K562 (cell line): ENCODE measurements around the gene EMX1. TPM values are rescaled to one million over a fixed set of nuclear protein-coding genes. Genes with fewer than 3 reads are reported as not detected.

Experiments used
- BCOR ChIP-seq: fragments of 450-650 bp; IDR thresholded peaks from 2 replicates; pipeline ENCODE4 v1.6.1; 2016
- BRF1 ChIP-seq: IDR thresholded peaks from 3 replicates; pipeline ENCODE4 v1.6.1; 2011; ENCODE audit warnings: borderline replicate concordance, mild to moderate bottlenecking; ENCODE audit not compliant: insufficient read length; ENCODE audit errors: extremely low read depth
- CHD7 ChIP-seq: fragments of 200-600 bp; sonication (generic); IDR thresholded peaks from one replicate; pipeline ENCODE4 v1.6.1; 2012; ENCODE audit warnings: mild to moderate bottlenecking, low read depth, low read length, inconsistent platforms
- E2F8 ChIP-seq: fragments of 450-650 bp; IDR thresholded peaks from 2 replicates; pipeline ENCODE4 v1.7.1; 2018; ENCODE audit warnings: mild to moderate bottlenecking, low read depth; ENCODE audit not compliant: partially characterized antibody
- MYBL2 ChIP-seq, 2 experiments: fragments of 450-650 bp in 1 of 2; sonication (generic) in 1 of 2; formaldehyde crosslinking in 1 of 2; IDR thresholded peaks; 2 replicates each; pipeline versions ENCODE4 v1.6.1 to v1.8.1; 2017 to 2022; ENCODE audit warnings: borderline replicate concordance in 1 of 2, inconsistent platforms in 1 of 2, low read depth in 1 of 2, mild to moderate bottlenecking in 1 of 2, missing genetic modification reagents in 1 of 2, moderate library complexity in 1 of 2
- NFIX ChIP-seq: fragments of 250-450 bp; sonication (Bioruptor Pico); IDR thresholded peaks from 2 replicates; pipeline ENCODE4 v1.4.0; 2020; ENCODE audit warnings: low read depth, mild to moderate bottlenecking, moderate library complexity
- NR2F6 ChIP-seq: fragments of 450-650 bp; formaldehyde crosslinking; IDR thresholded peaks from 2 replicates; pipeline ENCODE4 v1.4.0; 2020; ENCODE audit warnings: mild to moderate bottlenecking
- TFAM ChIP-seq: fragments of 250-450 bp; sonication (Bioruptor Pico); conservative IDR thresholded peaks from 2 replicates; pipeline ENCODE4 v1.5.0; 2021; ENCODE audit warnings: mild to moderate bottlenecking, moderate library complexity
- ZNF24 ChIP-seq: fragments of 450-650 bp; IDR thresholded peaks from 2 replicates; pipeline ENCODE4 v1.6.1; 2016
- polyA plus RNA-seq, 8 experiments: library from polyadenylated mRNA; depleted of rRNA in 4 of 8; stranded (reverse) in 5 of 8; unstranded in 3 of 8; fragments of >200 nt; fragmentation: Nextera tagmentation in 2 of 8; fragmentation: Illumina TruSeq in 1 of 8; extraction: Ambion mirVana in 2 of 8; extraction: Trizol in 1 of 8; gene quantifications; 2 replicates each; pipeline versions ENCODE4 v1.2.1 to v1.2.3, GENCODE V29; 2011 to 2014; ENCODE audit warnings: inconsistent platforms in 1 of 8, missing spikeins in 1 of 8
- total RNA-seq, 7 experiments: library from RNA; depleted of rRNA in 6 of 7; stranded (reverse); fragments of >200 nt in 6 of 7; fragmentation: Illumina TruSeq in 2 of 7; extraction: Trizol in 2 of 7; gene quantifications; 2 replicates each; pipeline versions ENCODE4 v1.2.1 to v1.2.3, GENCODE V29; 2011 to 2021; ENCODE audit warnings: low replicate concordance in 1 of 7
- TF ChIP-seq, protein P1 (sequence below): sonication (generic); formaldehyde crosslinking; IDR thresholded peaks from 2 replicates; pipeline ENCODE4 v1.8.0; 2023; ENCODE audit warnings: mild to moderate bottlenecking, missing genetic modification reagents

The EMX1 gene
- total and polyA plus RNA-seq, 9 of the 15 experiments (the other 6 are each of a cell fraction or from before 2014, with no cell fraction given), result 0.10 to 0.32 (median 0.21) TPM; not detected in 6

DNA sequence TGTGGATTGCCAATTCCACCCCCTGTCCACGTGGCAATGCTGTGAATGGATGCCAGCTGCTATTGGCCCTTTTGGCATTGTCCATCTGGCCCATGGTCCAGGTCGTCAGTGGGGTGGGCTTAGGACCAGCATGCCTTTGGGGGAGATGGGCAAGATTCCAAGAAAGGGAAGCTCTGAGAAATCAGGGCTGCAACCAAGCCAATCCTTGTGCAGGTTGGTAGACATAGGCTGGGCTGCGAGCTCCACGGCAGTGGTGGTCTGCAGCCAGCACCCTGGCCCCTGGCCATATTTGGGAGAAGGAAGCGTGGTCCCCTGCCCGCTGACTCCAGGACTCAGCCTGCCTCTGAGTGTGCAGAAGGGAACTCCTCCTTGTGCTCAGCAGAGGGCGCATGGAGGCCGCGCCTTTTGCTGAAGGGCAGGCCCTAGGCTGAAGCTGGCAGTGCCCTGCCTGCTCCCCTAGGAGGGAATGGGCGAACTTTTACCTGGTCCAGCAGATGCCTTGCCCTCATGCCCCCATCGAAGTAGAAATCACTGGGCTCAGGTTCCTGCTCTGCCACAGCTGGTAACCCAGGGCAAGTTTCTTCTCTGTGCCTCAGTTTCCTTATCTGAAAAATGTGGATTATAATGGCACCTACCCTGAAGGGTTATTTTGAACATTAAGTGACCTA, 24.7 kb upstream of the EMX1 start (continued):
- TF ChIP-seq CHD7 (no peak), ZNF24 (no peak), BCOR (peak; percentile 42; the same call in 1 of the 2 replicates), E2F8 (no peak), NFIX (CRISPR knock-in tag) (no peak), MYBL2 (IDR thresholded peaks at IDR 0.05; ENCODE audit: low read depth) (no peak), MYBL2 (CRISPR knock-in tag; IDR thresholded peaks at IDR 0.05; ENCODE audit: borderline replicate concordance) (no peak), BRF1 (no peak), TFAM (CRISPR knock-in tag) (no peak), NR2F6 (CRISPR knock-in tag) (no peak)
- TF ChIP-seq, protein P1, sequence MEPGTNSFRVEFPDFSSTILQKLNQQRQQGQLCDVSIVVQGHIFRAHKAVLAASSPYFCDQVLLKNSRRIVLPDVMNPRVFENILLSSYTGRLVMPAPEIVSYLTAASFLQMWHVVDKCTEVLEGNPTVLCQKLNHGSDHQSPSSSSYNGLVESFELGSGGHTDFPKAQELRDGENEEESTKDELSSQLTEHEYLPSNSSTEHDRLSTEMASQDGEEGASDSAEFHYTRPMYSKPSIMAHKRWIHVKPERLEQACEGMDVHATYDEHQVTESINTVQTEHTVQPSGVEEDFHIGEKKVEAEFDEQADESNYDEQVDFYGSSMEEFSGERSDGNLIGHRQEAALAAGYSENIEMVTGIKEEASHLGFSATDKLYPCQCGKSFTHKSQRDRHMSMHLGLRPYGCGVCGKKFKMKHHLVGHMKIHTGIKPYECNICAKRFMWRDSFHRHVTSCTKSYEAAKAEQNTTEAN (CRISPR knock-in tag), result no peak
